ENCODE data around the gene DCUN1D1.

The DCUN1D1 gene

GRCh38 chr3:182936239-182936917 is 44.0 kb downstream of the DCUN1D1 start:
- no peak for DNase-seq (ENCODE audit: low spot score)

GRCh38 chr3:182935803-182936202 is 44.5 kb downstream of the DCUN1D1 start:
- no peak for DNase-seq (ENCODE audit: low spot score)

GRCh38 chr3:182925944-182926337 is 54.4 kb downstream of the DCUN1D1 start:
- DNase-seq (ENCODE audit: low spot score) = no peak

DNA sequence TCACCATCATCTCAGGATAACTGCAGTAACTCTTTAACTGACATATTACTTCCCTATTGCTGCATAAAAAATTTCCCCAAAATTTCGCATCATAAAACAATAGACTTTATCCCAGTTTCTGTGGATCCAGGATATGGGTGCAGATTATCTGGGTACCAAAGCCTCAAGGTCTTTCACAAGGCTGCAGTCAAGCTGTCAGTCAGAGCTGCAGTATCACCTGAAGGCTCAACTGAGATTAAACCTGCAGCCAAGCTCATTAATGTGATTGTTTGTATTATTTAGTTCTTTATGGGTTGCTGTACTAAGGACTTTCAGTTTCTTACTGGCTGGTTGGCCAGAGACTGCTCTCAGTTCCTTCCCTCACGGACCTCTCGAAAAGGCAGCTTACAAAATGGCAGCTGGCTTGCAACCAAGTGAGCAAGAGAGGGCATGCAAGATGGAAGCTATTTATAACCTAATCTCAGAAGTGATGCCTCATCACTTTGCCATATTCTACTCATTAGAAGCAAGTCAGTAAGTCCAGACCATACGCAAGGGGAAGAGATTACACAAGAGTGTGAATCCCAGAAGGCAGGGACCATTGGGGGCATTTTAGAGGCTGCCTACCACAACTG is 54.9 kb downstream of the DCUN1D1 start:
- DNase-seq (ENCODE audit: low spot score) = no peak

GRCh38 chr3:182921665-182922355 is 58.5 kb downstream of the DCUN1D1 start:
- DNase-seq (ENCODE audit: low spot score) = no peak

DNA sequence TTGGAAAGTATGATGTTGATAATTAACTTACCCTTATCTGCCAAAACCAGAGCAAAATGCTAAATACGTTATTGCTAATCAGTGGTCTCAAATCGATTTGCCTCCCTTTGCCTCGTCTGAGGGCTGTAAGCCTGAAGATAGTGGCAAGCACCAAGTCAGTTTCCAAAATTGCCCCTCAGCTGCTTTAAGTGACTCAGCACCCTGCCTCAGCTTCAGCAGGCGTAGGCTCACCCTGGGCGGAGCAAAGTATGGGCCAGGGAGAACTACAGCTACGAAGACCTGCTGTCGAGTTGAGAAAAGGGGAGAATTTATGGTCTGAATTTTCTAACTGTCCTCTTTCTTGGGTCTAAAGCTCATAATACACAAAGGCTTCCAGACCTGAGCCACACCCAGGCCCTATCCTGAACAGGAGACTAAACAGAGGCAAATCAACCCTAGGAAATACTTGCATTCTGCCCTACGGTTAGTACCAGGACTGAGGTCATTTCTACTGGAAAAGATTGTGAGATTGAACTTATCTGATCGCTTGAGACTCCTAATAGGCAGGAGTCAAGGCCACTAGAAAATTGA is 59.7 kb downstream of the DCUN1D1 start:
- DNase-seq (ENCODE audit: low spot score) = no peak

- no peak for DNase-seq (ENCODE audit: low spot score)
Observed at GRCh38 chr3:182919866-182920357, 60.4 kb downstream of the DCUN1D1 start.

GRCh38 chr3:182917134-182917533 is 63.2 kb downstream of the DCUN1D1 start:
- DNase-seq (ENCODE audit: low spot score) = no peak

DNA sequence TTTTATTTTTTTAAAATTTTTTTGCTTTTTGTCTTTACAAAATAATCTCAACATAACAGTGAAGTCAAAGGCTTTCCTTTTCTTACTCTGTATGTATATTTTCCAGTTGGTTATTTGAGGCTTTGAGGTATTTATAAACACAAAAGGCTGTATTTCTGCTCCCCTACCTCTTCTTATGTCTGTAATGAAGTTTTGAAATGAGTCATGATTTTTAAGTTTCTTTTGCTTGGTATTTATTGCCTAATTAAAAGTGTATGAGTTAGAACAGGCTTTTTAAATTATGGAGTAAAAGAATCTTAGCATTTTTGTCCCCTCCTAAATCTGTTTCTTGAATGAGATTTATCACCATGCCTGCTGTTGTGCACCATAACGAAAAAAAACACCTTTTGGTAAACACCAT is 66.0 kb downstream of the DCUN1D1 start:
- no peak for DNase-seq (ENCODE audit: low spot score)

DNA sequence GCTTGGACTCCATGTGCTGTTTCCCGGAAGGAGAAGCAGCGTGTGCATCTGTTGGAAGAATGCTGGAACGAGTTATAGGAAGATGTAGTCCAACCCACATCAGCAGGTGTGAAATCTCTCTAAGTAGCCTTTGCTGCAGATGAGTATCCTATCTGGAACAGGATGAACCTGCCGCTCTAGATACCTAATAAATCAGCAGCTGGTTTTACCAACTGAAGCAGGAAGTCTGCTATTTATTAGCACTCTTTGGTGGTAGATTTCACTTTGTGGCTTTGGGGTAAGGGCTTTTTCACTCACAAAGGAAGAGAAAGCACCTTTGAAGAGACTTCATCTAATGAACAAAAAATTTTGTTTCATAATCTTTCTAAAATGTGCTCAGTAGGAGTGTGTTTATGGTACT is 66.4 kb downstream of the DCUN1D1 start:
- DNase-seq (ENCODE audit: low spot score) = no peak

DNA sequence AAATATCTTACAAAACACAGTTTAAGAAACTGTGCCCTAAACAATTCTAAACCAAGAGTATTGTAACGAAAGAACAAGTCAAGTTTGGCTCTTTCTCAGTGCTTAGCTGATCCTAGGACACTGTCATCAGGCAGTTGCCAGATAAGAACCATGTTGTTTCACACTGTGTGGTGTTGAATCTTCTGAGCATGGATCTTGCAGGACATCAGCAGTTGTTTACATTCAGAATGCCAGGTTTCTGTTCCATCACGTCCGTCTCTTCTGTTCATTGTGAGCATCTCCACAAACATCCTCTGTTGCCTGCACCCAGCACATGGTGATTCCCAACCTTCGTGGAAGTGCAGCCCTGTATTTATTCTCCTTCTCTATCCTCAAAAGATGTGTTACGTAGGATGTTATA is 67.9 kb downstream of the DCUN1D1 start:
- no peak for DNase-seq (ENCODE audit: low spot score)

DNA sequence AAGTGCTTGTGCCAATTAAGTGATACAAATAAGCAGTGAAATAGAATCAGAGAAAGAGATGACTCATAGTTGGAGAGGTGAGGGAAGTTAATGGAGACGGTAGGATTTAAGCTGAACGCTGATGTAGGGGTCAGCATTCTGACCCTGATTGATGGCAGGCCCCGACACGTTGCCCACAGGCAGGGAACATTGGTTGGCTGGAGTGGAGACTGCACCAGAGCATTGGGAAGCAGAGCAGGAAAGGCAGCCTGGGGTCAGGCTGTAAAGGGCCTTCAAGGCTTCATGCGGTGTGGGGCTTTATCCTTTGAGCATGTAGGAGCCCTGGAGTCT is 68.6 kb downstream of the DCUN1D1 start:
- no peak for DNase-seq (ENCODE audit: low spot score)

- no peak for DNase-seq (ENCODE audit: low spot score)
Observed at GRCh38 chr3:182910936-182911781, 69.2 kb downstream of the DCUN1D1 start.

DNA sequence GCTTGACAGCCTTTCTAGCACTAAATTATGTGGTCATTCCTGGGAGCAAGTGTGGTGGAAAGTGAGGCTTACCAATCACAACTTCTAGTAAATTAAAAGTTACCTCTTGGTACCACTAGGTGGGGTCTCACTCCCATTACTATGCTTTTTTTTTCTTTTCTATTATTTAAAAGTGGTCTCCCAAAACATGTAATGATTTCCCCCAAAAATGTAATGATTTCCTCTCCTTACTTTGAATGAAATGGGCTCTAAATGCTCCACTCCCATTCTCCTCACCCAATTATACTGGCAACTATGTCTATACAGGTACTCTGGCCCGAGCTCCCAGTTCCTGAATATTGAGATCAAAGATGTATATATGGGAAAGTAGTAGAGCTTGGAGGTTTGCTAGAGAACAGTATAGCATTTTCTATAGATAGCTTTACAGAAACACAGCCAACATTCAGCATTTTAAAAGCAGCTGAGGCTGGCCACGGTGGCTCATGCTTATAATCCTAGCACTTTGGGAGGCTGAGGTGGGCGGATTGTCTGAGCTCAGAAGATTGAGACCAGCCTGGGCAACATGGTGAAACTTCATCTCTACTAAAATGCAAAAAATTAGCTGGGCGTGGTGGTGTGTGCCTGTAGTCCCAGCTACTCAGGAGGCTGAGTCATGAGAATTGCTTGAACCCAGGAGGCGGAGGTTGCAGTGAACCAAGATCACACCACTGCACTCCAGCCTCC is 70.9 kb downstream of the DCUN1D1 start:
- no peak for DNase-seq (ENCODE audit: low spot score)

DNA sequence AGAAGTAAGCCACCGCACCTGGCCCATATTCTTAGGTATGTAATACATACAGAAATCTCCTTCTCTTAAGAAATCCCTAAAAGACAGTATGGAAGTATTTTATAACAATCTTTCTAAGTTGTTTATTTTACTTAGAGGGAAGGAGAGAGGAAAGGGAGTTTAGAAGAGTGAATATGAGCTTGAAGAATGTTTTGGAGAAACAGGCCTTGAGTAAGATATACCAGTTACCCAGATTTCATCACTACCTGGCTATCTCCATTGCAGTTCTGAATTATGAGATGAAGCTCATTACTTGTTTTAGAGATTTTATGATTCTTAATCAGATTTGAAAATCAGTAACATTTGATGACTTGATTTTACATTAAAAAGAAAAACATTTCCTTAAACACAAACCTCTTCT is 71.9 kb downstream of the DCUN1D1 start:
- no peak for DNase-seq (ENCODE audit: low spot score)

DNA sequence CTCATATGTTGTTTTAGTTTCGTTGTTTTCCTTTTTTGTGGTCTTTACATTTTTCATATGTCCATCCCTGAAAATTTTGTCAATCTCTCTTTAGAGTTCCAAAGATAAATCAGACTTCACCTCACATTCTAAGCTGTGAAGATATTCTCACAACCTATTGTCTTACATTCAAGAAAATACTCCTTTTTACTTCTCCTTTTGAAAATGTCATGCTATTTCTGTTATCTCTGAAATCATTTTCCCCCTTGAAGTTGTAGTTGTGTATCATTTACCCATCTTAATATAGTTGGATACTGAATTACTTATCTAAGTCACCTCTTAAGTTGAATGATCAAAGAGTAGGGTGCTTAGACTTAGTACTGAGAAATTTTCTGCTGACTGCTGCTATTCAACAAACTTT is 74.3 kb downstream of the DCUN1D1 start:
- DNase-seq (ENCODE audit: low spot score) = no peak

- no peak for DNase-seq (ENCODE audit: low spot score)
Observed at GRCh38 chr3:182905623-182906022, 74.7 kb downstream of the DCUN1D1 start.

- DNase-seq (ENCODE audit: low spot score) = no peak
Observed at GRCh38 chr3:182904164-182904563, 76.2 kb downstream of the DCUN1D1 start.

DNA sequence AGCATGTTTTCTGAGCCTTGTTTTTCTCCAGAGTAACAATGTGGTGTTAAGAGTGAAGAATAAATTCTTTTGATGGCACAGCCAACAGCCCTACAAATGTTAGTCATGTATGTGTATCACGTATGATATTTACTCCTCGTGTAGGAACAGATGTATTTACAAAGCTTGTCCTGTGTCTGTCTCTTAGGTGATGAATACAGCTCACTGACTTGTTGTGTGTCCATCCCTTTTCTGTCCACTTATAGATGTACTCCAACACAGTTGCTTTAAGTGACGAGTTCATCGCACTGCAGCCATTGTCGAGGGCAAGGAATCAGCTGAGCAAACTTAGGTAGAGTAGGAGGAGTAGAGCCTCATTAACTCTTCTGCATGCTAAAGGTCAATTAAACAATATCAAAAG is 78.1 kb downstream of the DCUN1D1 start:
- no peak for DNase-seq (ENCODE audit: low spot score)

DNA sequence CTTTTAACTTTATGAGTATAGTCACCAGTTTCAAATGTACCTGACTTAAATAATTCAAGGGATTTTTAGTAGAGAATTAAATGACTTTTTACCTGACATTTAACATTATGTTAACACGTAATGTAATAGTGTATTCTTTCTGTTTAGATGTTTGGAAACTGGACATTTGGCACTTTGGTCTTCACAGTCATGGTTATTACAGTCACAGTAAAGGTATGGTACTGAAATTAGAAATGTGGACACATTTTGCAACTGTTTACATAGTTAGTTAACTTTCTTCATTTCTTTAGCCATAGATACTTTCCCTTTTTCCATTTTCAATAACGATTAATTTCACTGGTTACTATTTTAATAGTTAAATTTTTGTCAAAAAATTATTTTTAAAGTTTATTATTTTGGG is 83.8 kb downstream of the DCUN1D1 start:
- DNase-seq (ENCODE audit: low spot score) = no peak

DNA sequence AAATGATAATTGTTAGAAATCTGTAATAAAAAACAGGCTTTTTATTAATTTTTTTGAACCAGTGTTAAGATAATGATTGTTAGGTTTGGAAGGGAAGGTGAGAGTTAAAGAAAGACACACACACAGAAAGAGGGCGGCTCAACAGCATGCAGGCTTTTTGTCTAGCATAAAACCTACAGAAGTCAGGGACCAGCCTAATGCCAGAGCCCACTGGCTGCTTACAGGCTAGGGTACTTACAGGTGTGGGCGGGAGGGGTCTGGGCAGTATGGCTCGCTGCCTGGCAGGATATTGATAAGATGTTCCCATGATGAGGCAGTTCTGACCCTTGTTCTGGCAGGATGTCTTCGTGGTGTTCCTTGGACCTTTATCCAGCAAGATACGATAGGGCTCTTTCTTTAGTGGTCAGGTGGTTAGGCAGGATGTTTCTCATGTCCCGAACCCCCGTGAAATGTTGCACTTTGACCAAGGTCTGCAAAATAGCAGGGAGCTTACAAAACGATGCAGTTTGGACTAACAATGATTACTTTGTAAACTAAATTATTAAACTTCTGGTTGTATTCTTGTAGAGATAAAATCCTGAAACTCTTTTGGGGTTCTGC is 84.7 kb downstream of the DCUN1D1 start:
- DNase-seq (ENCODE audit: low spot score) = no peak

Data from ecto neural progenitor cell (in vitro differentiated cells).